GM23338 (cell line): Measurements from ENCODE around the gene EPB41L4A. TPM values are rescaled to one million over a fixed set of nuclear protein-coding genes. Genes with fewer than 3 reads are reported as not detected.

Experiments
- ATAC-seq: fragments of 200-7000 bp; cut with Tn5 transposase; 3 replicates; pipeline ENCODE4 v1.9.1; 2020
- DNase-seq: peaks from one replicate; pipeline ENCODE4 v3.0.0-alpha.2; 2015; ENCODE audit warnings: low spot score
- H2AFZ ChIP-seq: fragments of 200-600 bp; sonication (generic); 2 replicates; pipeline ENCODE4 v1.8.0; 2016; ENCODE audit warnings: antibody characterized with exemption, mild to moderate bottlenecking, moderate library complexity
- H3F3A ChIP-seq: fragments of 200-600 bp; sonication (generic); replicated peaks from 2 replicates; pipeline ENCODE4 v1.8.0; 2017; ENCODE audit warnings: antibody characterized with exemption, mixed run types, low read depth
- H3K27ac ChIP-seq: fragments of 200-600 bp; sonication (generic); 2 replicates; pipeline ENCODE4 v1.6.1; 2016; ENCODE audit warnings: low read depth
- H3K27me3 ChIP-seq: fragments of 200-600 bp; sonication (generic); 2 replicates; pipeline ENCODE4 v1.8.0; 2016; ENCODE audit warnings: mild to moderate bottlenecking, mixed run types, moderate library complexity; ENCODE audit not compliant: insufficient read depth
- H3K36me3 ChIP-seq: fragments of 200-600 bp; sonication (generic); 2 replicates; pipeline ENCODE4 v1.8.0; 2016; ENCODE audit warnings: mild to moderate bottlenecking; ENCODE audit not compliant: insufficient read depth
- H3K4me1 ChIP-seq: fragments of 200-600 bp; sonication (generic); 2 replicates; pipeline ENCODE4 v1.8.0; 2016; ENCODE audit warnings: mild to moderate bottlenecking, moderate library complexity; ENCODE audit not compliant: insufficient read depth
- H3K4me2 ChIP-seq: fragments of 200-600 bp; sonication (generic); 2 replicates; pipeline ENCODE4 v1.7.1; 2017; ENCODE audit warnings: mixed run types
- H3K4me3 ChIP-seq: fragments of 200-600 bp; sonication (generic); 2 replicates; pipeline ENCODE4 v1.6.1; 2016; ENCODE audit warnings: mixed run types
- H3K79me2 ChIP-seq: fragments of 200-600 bp; sonication (generic); replicated peaks from 2 replicates; pipeline ENCODE4 v1.8.0; 2017; ENCODE audit warnings: mild to moderate bottlenecking; ENCODE audit not compliant: insufficient read depth
- H3K9me2 ChIP-seq: fragments of 200-600 bp; sonication (generic); 2 replicates; pipeline ENCODE4 v1.8.0; 2017; ENCODE audit not compliant: insufficient read depth
- H4K20me1 ChIP-seq: fragments of 200-600 bp; sonication (generic); replicated peaks from 2 replicates; pipeline ENCODE4 v1.8.0; 2017; ENCODE audit warnings: mild to moderate bottlenecking; ENCODE audit not compliant: insufficient read depth
- H3K27ac Mint-ChIP-seq: 2 replicates; pipeline ENCODE4 v1.8.0; 2020; ENCODE audit warnings: inconsistent platforms, mild to moderate bottlenecking, moderate library complexity, mixed read lengths
- H3K27me3 Mint-ChIP-seq: 3 replicates; pipeline ENCODE4 v1.8.0; 2022; ENCODE audit warnings: low read depth, mild to moderate bottlenecking, moderate library complexity, mixed read lengths, inconsistent platforms; ENCODE audit not compliant: insufficient read depth, poor library complexity
- H3K36me3 Mint-ChIP-seq: 3 replicates; pipeline ENCODE4 v1.8.0; 2021; ENCODE audit warnings: low read depth, mild to moderate bottlenecking, inconsistent platforms, moderate library complexity, mixed read lengths
- H3K4me1 Mint-ChIP-seq: 3 replicates; pipeline ENCODE4 v1.8.0; 2020; ENCODE audit warnings: mild to moderate bottlenecking, inconsistent platforms, mixed read lengths
- H3K4me3 Mint-ChIP-seq: 3 replicates; pipeline ENCODE4 v1.8.0; 2021; ENCODE audit warnings: moderate library complexity, mild to moderate bottlenecking, inconsistent platforms, mixed read lengths
- H3K9me3 Mint-ChIP-seq: 3 replicates; pipeline ENCODE4 v1.8.0; 2020; ENCODE audit warnings: moderate library complexity, mild to moderate bottlenecking, inconsistent platforms, mixed read lengths
- CTCF ChIP-seq, 2 experiments: fragments of 200-600 bp in 1 of 2; sonication (generic) in 1 of 2; conservative IDR thresholded peaks; 2 replicates each; pipeline versions ENCODE4 v1.5.1 to v1.6.1; 2016 to 2017; ENCODE audit warnings: antibody characterized with exemption in 2 of 2, low read depth in 2 of 2, mild to moderate bottlenecking in 2 of 2, moderate library complexity in 1 of 2
- ETS1 ChIP-seq: IDR thresholded peaks from 2 replicates; pipeline ENCODE4 v1.6.1; 2016; ENCODE audit warnings: antibody characterized with exemption
- EZH2 ChIP-seq: fragments of 200-600 bp; sonication (generic); IDR thresholded peaks from one replicate; pipeline ENCODE4 v1.8.0; 2017; ENCODE audit warnings: antibody characterized with exemption, mild to moderate bottlenecking, low read depth; ENCODE audit not compliant: unreplicated experiment
- EZH2phosphoT487 ChIP-seq: fragments of 200-600 bp; sonication (generic); IDR thresholded peaks from one replicate; pipeline ENCODE4 v1.8.1; 2018; ENCODE audit warnings: antibody characterized with exemption; ENCODE audit not compliant: unreplicated experiment
- JUNB ChIP-seq: IDR thresholded peaks from one replicate; pipeline ENCODE4 v1.6.1; 2016; ENCODE audit warnings: antibody characterized with exemption; ENCODE audit not compliant: unreplicated experiment
- NANOG ChIP-seq: IDR thresholded peaks from 2 replicates; pipeline ENCODE4 v1.6.1; 2016; ENCODE audit warnings: antibody characterized with exemption, borderline replicate concordance
- POLR2AphosphoS5 ChIP-seq: IDR thresholded peaks from 2 replicates; pipeline ENCODE4 v1.6.1; 2016; ENCODE audit warnings: antibody characterized with exemption, low read depth
- REST ChIP-seq: IDR thresholded peaks from one replicate; pipeline ENCODE4 v1.6.1; 2018; ENCODE audit warnings: antibody characterized with exemption; ENCODE audit not compliant: unreplicated experiment
- STAT1 ChIP-seq: IDR thresholded peaks from one replicate; pipeline ENCODE4 v1.6.1; 2016; ENCODE audit warnings: antibody characterized with exemption; ENCODE audit not compliant: unreplicated experiment
- ZNF114 ChIP-seq: fragments of 250-450 bp; sonication (Bioruptor Pico); IDR thresholded peaks from 2 replicates; pipeline ENCODE4 v1.5.0; 2020; ENCODE audit warnings: mild to moderate bottlenecking, moderate library complexity
- ZNF331 ChIP-seq: fragments of 250-450 bp; sonication (Bioruptor Pico); IDR thresholded peaks from 2 replicates; pipeline ENCODE4 v1.5.0; 2020; ENCODE audit warnings: low read depth, mild to moderate bottlenecking, moderate library complexity
- ZNF462 ChIP-seq: fragments of 250-450 bp; sonication (Bioruptor Pico); IDR thresholded peaks from 2 replicates; pipeline ENCODE4 v1.5.0; 2020; ENCODE audit warnings: mild to moderate bottlenecking, moderate library complexity
- polyA plus RNA-seq: library from polyadenylated mRNA; unstranded; fragments of >200 nt; fragmentation: Nextera tagmentation; extraction: Ambion mirVana; gene quantifications from 2 replicates; pipeline ENCODE4 v1.2.1, GENCODE V29; 2016
- total RNA-seq: library from RNA; depleted of rRNA; stranded (reverse); fragments of >200 nt; shearing (Covaris generic); gene quantifications from 2 replicates; pipeline ENCODE4 v1.2.3, GENCODE V29; 2014

EPB41L4A gene
- total and polyA plus RNA-seq, 2 experiments from 2014 or later: 5.7 to 6.0 TPM

GRCh38 chr5:112445626-112446350 lies 26.7 kb upstream of the EPB41L4A start:
- Histone ChIP-seq H3F3A (no peaks in the 10 kb centered on the region), H3K4me3 (no peak overlapping the region), H3K27me3 (no peaks in the 10 kb centered on the region), H2AFZ (peak overlapping the region; percentile 85; the same call in 1 of the 2 replicates), H3K27ac (no peak overlapping the region), H4K20me1 (no peaks in the 10 kb centered on the region), H3K79me2 (no peaks in the 10 kb centered on the region), H3K4me1 (peaks cover 19% of the 10 kb centered on the region; the same call in 1 of the 2 replicates), H3K4me2 (no peak overlapping the region), H3K9me2 (peaks cover 4% of the 10 kb centered on the region), H3K36me3 (0 out of 2 replicates have a peak, but pooled peaks cover 4% of the 10 kb centered on the region)
- no peak for ATAC-seq
- H3K27me3 Mint-ChIP-seq: peaks cover 2% of the 10 kb centered on the region
- no peak for DNase-seq
- no peaks in the 10 kb centered on the region for H3K36me3 Mint-ChIP-seq
- no peak overlapping the region for H3K27ac Mint-ChIP-seq
- TF ChIP-seq JUNB (no peak), ETS1 (no peak), CTCF (conservative IDR thresholded peaks at IDR 0.05; ENCODE audit: low read depth in 2 of 2) (no peak), REST (no peak), STAT1 (no peak), POLR2AphosphoS5 (no peak), EZH2 (no peak), ZNF331 (CRISPR knock-in tag) (no peak), ZNF462 (CRISPR knock-in tag) (no peak), ZNF114 (CRISPR knock-in tag) (no peak), NANOG (no peak), EZH2phosphoT487 (no peak)
- H3K4me3 Mint-ChIP-seq: no peak overlapping the region
- peaks cover 12% of the 10 kb centered on the region for H3K4me1 Mint-ChIP-seq
- H3K9me3 Mint-ChIP-seq: peaks cover 5% of the 10 kb centered on the region; the same call in 1 of the 3 replicates
